Endothelial cell of umbilical vein (primary cell): ENCODE measurements around the gene PAGR1. TPM values are rescaled to one million over a fixed set of nuclear protein-coding genes. Genes with fewer than 3 reads are reported as not detected.

Source experiments
- BruUV-seq: library from RNA; stranded (reverse); fragments of 400-500 nt; replicated peaks from 2 replicates; lab custom pipeline; 2021; lab: Mats Ljungman, UMichigan
- CTCF ChIA-PET: fragments of 300-600, 350-600 bp; sonication (Branson Sonifier 250); formaldehyde crosslinking; loops from one replicate; lab custom pipeline; 2021; ENCODE audit warnings: antibody characterized with exemption, inconsistent platforms; lab: Charles Lee
- POLR2A ChIA-PET: fragments of 300-600, 350-600 bp; sonication (Branson Sonifier 250); formaldehyde crosslinking; loops from one replicate; lab custom pipeline; 2021; ENCODE audit warnings: antibody characterized with exemption, inconsistent platforms; lab: Charles Lee
- DNase-seq: peaks from one replicate; pipeline ENCODE4 v3.0.0-alpha.2; 2011; ENCODE audit warnings: low read depth, low spot score
- FAIRE-seq: peaks from 2 replicates; lab custom pipeline; 2011; peaks lifted over from hg19 to GRCh38; lab: Jason Lieb, UNC
- H2AFZ ChIP-seq: 2 replicates; pipeline ENCODE4 v1.6.0; 2012; ENCODE audit warnings: low read depth, low read length, control low read depth, inconsistent platforms
- H3K27ac ChIP-seq: 2 replicates; pipeline ENCODE4 v1.5.1; 2011; ENCODE audit warnings: low read depth, mild to moderate bottlenecking, control low read depth, low read length, moderate library complexity; ENCODE audit not compliant: insufficient read depth
- H3K27me3 ChIP-seq, 2 experiments: 2 replicates each; pipeline versions ENCODE4 v1.6.0 to v1.6.1; 2011; ENCODE audit warnings: low read length in 2 of 2, mixed read lengths in 1 of 2; ENCODE audit not compliant: control insufficient read depth in 2 of 2, insufficient read depth in 2 of 2
- H3K36me3 ChIP-seq, 2 experiments: 2 replicates in 1 of 2; 3 replicates in 1 of 2; pipeline ENCODE4 v1.5.1; 2011; ENCODE audit warnings: low read length in 2 of 2, mild to moderate bottlenecking in 1 of 2, moderate library complexity in 1 of 2; ENCODE audit not compliant: control insufficient read depth in 2 of 2, insufficient read depth in 2 of 2; ENCODE audit errors: extremely low read depth in 1 of 2
- H3K4me1 ChIP-seq: 3 replicates; pipeline ENCODE4 v1.5.1; 2011; ENCODE audit warnings: mild to moderate bottlenecking, low read length; ENCODE audit not compliant: control insufficient read depth, insufficient read depth; ENCODE audit errors: extremely low read depth
- H3K4me2 ChIP-seq: 2 replicates; pipeline ENCODE4 v1.6.1; 2011; ENCODE audit warnings: low read length, control low read depth, mixed read lengths; ENCODE audit not compliant: insufficient read depth
- H3K4me3 ChIP-seq, 3 experiments: fragments of 200-600 bp in 1 of 3; sonication (generic), shearing (Covaris generic) in 1 of 3; replicated peaks in 1 of 3; 2 replicates each; pipeline ENCODE4 v1.5.1; 2011 to 2016; ENCODE audit warnings: control low read depth in 3 of 3, low read length in 3 of 3, mild to moderate bottlenecking in 2 of 3, inconsistent platforms in 1 of 3, low read depth in 1 of 3, moderate library complexity in 1 of 3; ENCODE audit not compliant: insufficient read depth in 1 of 3
- H3K79me2 ChIP-seq: 2 replicates; pipeline ENCODE4 v1.6.0; 2012; ENCODE audit warnings: low read length, inconsistent platforms; ENCODE audit not compliant: control insufficient read depth, insufficient read depth
- H3K9ac ChIP-seq: replicated peaks from 2 replicates; pipeline ENCODE3; 2011; ENCODE audit warnings: low read length, control low read depth; ENCODE audit not compliant: insufficient read depth; ENCODE audit errors: extremely low read depth
- H3K9me1 ChIP-seq: replicated peaks from 3 replicates; pipeline ENCODE4 v1.6.0; 2011; ENCODE audit warnings: mild to moderate bottlenecking, low read length; ENCODE audit not compliant: control insufficient read depth, insufficient read depth; ENCODE audit errors: extremely low read depth
- H3K9me3 ChIP-seq: replicated peaks from 2 replicates; pipeline ENCODE4 v1.5.1; 2012; ENCODE audit warnings: low read length, inconsistent platforms; ENCODE audit not compliant: control insufficient read depth, insufficient read depth
- H4K20me1 ChIP-seq: replicated peaks from 2 replicates; pipeline ENCODE3; 2011; ENCODE audit warnings: mild to moderate bottlenecking, low read length; ENCODE audit not compliant: control insufficient read depth, insufficient read depth; ENCODE audit errors: extremely low read depth
- CTCF ChIP-seq, 2 donors: IDR thresholded peaks; 1 replicate in 1 of 2; 2 replicates in 1 of 2; pipeline ENCODE4 v1.5.1; 2011; ENCODE audit warnings: low read length in 2 of 2, mild to moderate bottlenecking in 2 of 2, moderate library complexity in 2 of 2, control low read depth in 1 of 2, inconsistent platforms in 1 of 2, low read depth in 1 of 2; ENCODE audit not compliant: insufficient read depth in 1 of 2; ENCODE audit errors: extremely low read depth in 1 of 2
- EZH2 ChIP-seq: IDR thresholded peaks from 2 replicates; pipeline ENCODE4 v1.6.1; 2012; ENCODE audit warnings: borderline replicate concordance, low read depth, mild to moderate bottlenecking, moderate library complexity, low read length, inconsistent platforms; ENCODE audit not compliant: severe bottlenecking
- FOS ChIP-seq: IDR thresholded peaks from 2 replicates; pipeline ENCODE4 v1.6.1; 2011; ENCODE audit warnings: mild to moderate bottlenecking, low read length, moderate library complexity, borderline replicate concordance; ENCODE audit not compliant: insufficient read depth
- GATA2 ChIP-seq: IDR thresholded peaks from 2 replicates; pipeline ENCODE4 v1.7.0; 2011; ENCODE audit warnings: low read depth, mild to moderate bottlenecking, moderate library complexity, mixed read lengths, low read length; ENCODE audit not compliant: insufficient read length, insufficient read depth
- JUN ChIP-seq: IDR thresholded peaks from 2 replicates; pipeline ENCODE4 v1.6.1; 2011; ENCODE audit warnings: borderline replicate concordance, low read depth; ENCODE audit not compliant: insufficient read length, insufficient read depth
- MAX ChIP-seq: IDR thresholded peaks from 2 replicates; pipeline ENCODE4 v1.6.1; 2011; ENCODE audit not compliant: insufficient read depth, insufficient read length
- MYC ChIP-seq: IDR thresholded peaks from one replicate; pipeline ENCODE4 v1.6.1; 2011; ENCODE audit warnings: mild to moderate bottlenecking, low read depth, low read length
- POLR2A ChIP-seq: IDR thresholded peaks from 2 replicates; pipeline ENCODE4 v1.6.1; 2012; ENCODE audit warnings: low read depth, mild to moderate bottlenecking, control low read depth, low read length
- POLR2AphosphoS5 ChIP-seq: IDR thresholded peaks from 2 replicates; pipeline ENCODE4 v1.6.1; 2012; ENCODE audit warnings: low read depth, mild to moderate bottlenecking, control low read depth, low read length, moderate library complexity; ENCODE audit not compliant: insufficient read depth
- dilution Hi-C: fragments of 300-500 bp; cut with MboI; formaldehyde crosslinking; loops from one replicate; pipeline ENCODE4 v1.15.0; 2019; ENCODE audit warnings: low sequenced_read_pairs; ENCODE audit not compliant: extremely low pct_ligation_motif_present
- intact Hi-C: fragments of 100-400 bp; cut with micrococcal nuclease; formaldehyde crosslinking; loops from one replicate; pipeline ENCODE4 v1.10.0; 2022
- polyA plus RNA-seq, 4 experiments: library from polyadenylated mRNA; depleted of rRNA in 3 of 4; stranded (reverse) in 3 of 4; unstranded in 1 of 4; fragments of >200 nt; gene quantifications; 2 replicates each; pipeline versions ENCODE4 v1.2.1 to v1.2.3, GENCODE V29; 2011 to 2012; ENCODE audit warnings: missing spikeins in 1 of 4
- total RNA-seq: library from RNA; stranded (reverse); gene quantifications from 2 replicates; pipeline ENCODE4 v1.2.3, GENCODE V29; 2021

Gene PAGR1
- total and polyA plus RNA-seq, 2 donors (not counting 3 experiments of a cell fraction or from before 2014, with no cell fraction given), result 15.9 to 26.3 TPM

- dilution Hi-C loops (no loop called here), intact Hi-C loops (no loop called here)
- ChIA-PET CTCF (no interaction called here), POLR2A (no interaction called here)
- Histone ChIP-seq H3K27me3 (no peaks in the 10 kb centered on the region), H3K79me2 (peaks cover 22% of the 10 kb centered on the region), H4K20me1 (no peaks in the 10 kb centered on the region), H3K9me1 (no peaks in the 10 kb centered on the region), H2AFZ (no peak overlapping the region), H3K9ac (no peak overlapping the region), H3K9me3 (no peaks in the 10 kb centered on the region), H3K4me3 (no peak overlapping the region), H3K4me1 (peaks cover 43% of the 10 kb centered on the region), H3K27ac (no peak overlapping the region), H3K4me2 (no peak overlapping the region), H3K36me3 (peaks cover 0 to 11% of the 10 kb centered on the region in 2 experiments)
- no TSS peak for BruUV-seq
- FAIRE-seq (no peak), DNase-seq (no peak)
- no peak for TF ChIP-seq GATA2
- TF ChIP-seq POLR2AphosphoS5, result no peak
- TF ChIP-seq EZH2, result no peak
- TF ChIP-seq POLR2A, result no peak
- TF ChIP-seq JUN, result no peak
- TF ChIP-seq CTCF (IDR thresholded peaks at IDR 0.05; ENCODE audit: extremely low read depth in 1 of 2, insufficient read depth in 1 of 2, low read depth in 1 of 2, low read length in 2 of 2), result no peak
- no peak for TF ChIP-seq MYC
- no peak for TF ChIP-seq MAX
- no peak for TF ChIP-seq FOS
Measured at GRCh38 chr16:29813644-29814562, 2.0 kb upstream of the PAGR1 start.
